IPS DF 19.7 (cell line): ENCODE results near the gene REV3L.
"Not testable (repeated sequence)": the region's sequence is repeated elsewhere in the genome, so short reads cannot be mapped to it uniquely, and the experiment has no call there.

Experiments used
- DNase-seq: peaks from one replicate; pipeline ENCODE4 v3.0.0-alpha.2; 2013; ENCODE audit warnings: low read depth, low spot score

Gene REV3L, protein sequence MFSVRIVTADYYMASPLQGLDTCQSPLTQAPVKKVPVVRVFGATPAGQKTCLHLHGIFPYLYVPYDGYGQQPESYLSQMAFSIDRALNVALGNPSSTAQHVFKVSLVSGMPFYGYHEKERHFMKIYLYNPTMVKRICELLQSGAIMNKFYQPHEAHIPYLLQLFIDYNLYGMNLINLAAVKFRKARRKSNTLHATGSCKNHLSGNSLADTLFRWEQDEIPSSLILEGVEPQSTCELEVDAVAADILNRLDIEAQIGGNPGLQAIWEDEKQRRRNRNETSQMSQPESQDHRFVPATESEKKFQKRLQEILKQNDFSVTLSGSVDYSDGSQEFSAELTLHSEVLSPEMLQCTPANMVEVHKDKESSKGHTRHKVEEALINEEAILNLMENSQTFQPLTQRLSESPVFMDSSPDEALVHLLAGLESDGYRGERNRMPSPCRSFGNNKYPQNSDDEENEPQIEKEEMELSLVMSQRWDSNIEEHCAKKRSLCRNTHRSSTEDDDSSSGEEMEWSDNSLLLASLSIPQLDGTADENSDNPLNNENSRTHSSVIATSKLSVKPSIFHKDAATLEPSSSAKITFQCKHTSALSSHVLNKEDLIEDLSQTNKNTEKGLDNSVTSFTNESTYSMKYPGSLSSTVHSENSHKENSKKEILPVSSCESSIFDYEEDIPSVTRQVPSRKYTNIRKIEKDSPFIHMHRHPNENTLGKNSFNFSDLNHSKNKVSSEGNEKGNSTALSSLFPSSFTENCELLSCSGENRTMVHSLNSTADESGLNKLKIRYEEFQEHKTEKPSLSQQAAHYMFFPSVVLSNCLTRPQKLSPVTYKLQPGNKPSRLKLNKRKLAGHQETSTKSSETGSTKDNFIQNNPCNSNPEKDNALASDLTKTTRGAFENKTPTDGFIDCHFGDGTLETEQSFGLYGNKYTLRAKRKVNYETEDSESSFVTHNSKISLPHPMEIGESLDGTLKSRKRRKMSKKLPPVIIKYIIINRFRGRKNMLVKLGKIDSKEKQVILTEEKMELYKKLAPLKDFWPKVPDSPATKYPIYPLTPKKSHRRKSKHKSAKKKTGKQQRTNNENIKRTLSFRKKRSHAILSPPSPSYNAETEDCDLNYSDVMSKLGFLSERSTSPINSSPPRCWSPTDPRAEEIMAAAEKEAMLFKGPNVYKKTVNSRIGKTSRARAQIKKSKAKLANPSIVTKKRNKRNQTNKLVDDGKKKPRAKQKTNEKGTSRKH (N-terminal part only)

DNA sequence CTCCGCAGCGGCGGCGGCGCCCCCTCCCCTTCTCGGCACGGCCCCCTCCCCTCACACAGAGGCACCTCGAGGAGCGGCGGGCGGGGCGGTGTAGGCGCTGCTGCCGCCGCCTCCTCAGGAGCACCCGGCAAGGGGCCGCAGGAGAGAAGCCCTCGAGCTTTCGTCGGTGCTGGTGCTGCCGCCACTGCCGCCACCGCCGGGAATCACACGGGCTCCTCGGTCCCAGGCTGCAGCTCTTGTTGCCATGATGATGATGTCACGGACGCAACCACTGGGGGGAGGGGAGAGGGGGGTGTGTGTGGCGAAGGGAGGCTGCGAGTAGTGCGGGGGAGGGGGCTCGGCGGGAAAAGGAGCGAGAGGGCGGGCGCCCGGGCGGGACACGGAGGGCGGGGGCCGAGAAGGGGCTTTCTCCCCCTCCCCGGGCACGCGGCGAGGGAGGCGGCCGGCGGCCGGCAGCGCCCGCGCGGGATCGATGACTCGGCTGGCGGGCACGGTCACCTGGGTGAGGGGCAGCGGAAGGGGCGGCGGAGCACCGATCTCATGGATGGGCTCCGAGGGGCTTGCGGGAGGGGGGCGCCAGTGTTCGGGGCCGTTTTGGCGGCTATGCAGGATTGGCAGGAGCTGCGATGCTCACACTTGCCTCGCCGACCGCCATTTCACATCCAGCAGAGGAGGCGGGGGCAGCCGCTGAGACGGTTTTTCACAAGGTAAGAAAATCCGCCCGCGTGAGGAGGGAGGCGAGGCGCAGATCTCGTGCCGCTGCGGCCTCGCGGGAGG, at the start of gene REV3L:
Gene REV3L (minus strand): TSS at position 260 of the 777 bp plus-strand sequence. CDS start 330 bp downstream, outside the sequence.
- peak; percentile 50 for DNase-seq

DNA sequence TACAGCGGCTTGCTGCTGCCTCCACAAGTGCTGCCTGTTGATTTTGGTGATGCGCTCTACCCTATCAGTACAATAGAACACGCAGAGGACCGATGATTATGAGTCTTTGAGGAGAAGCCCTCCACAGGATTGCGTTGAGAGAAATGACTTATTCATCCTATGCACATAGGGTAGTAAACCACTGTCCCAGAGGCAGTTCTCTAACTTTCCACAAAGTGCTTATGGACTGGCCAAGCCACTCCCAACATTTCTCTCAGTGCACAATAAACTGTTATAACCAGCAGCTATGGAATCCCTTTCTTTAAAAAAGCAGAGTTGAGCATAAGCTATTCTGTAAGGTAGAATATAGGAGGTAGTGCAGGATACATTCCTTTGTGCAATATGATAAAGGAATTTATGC, 48.2 kb upstream of the REV3L start:
- no peak for DNase-seq

DNA sequence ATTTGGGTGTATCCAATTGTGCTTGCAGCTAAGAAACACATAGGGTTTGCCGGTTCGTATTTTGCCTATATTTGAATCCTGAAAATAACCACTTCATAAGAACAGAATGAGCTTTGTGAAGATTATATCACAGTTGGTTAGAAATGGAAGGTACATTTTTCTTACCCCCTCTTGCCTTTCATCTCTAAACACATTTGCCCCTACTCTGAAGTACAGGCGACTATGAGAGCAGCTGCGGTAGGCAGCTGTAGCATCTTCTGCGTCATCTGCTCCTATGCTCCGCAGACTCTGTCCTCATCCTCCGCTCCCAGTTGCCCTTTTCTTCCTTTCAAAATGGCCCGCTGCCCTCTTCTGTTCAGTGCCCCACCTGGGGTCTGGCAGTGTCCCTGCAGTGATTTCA, 47.6 kb upstream of the REV3L start:
- no peak for DNase-seq

DNA sequence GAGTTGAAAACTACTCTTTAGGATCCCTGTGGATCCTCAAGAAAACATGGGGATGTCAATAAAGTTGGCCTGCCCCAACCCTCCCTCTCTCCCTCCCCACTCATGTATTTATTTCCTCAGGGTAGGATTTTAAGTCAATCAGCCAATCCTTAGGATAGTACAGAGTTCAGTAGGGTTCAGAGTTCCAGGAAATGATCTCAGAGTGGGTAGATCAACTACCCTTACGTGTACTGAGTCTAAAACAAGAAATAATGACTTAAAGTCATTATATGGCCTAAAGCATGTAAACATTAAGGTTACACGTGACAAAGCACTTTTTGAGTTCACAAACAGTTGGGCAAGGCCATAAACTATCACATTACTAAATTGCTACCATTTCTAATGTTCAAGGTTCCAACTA, 47.2 kb upstream of the REV3L start:
- no peak for DNase-seq

DNA sequence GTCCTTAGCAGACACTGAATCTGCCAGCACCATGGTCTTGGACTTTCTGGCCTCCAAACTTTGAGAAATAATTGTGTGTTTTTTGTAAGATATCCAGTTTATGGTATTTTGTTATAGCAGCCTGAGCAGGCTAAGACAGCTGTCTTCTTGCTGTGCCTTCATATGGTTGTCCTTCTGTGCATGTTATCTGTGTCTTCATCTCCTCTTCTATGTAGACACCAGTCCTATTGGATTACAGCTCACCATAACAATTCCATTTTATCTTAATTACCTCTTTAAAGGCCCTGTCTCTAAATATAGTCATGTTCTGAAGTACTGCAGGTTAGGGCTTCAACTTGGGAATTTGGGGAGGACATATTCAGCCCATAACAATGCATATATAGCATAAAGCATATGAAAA, 44.3 kb upstream of the REV3L start:
- DNase-seq = no peak

DNA sequence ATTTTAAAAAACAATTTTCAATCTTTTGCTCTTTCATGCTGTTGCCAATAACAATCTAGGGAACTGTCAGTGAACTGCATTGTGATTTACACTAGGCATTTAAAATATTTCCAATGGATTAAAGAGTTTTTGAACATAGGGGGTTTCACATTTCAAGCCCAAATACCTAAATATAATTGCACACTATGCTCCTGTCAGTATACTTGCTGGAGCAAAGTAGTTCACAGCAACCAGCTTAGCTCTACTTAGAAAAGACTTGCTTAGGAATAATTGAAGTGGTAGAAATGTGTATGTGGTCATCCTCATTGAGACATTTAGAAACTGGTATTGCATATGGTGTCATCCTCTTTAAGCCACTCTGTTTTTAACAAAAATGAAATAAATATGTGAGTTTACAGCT, 41.7 kb upstream of the REV3L start:
- no peak for DNase-seq

DNA sequence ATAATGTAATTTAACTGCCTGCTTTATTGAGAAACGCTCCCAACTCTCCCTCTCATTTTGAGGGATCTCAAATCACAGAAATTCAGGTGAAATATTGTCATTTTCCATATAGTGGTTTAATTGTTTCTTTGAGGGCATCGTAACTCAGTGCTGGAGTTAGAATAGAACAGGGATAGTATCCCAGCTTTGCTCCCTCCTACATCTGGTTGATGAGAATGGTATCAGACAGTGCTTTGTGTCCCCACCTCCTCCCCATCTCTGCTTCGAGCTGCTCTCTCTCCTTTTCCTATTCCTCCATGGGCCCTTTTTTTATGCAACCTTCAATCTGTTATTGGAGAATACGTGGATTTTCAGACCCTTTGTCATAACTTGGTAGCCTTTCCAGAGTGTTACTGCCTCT, 41.2 kb upstream of the REV3L start:
- DNase-seq = no peak

DNA sequence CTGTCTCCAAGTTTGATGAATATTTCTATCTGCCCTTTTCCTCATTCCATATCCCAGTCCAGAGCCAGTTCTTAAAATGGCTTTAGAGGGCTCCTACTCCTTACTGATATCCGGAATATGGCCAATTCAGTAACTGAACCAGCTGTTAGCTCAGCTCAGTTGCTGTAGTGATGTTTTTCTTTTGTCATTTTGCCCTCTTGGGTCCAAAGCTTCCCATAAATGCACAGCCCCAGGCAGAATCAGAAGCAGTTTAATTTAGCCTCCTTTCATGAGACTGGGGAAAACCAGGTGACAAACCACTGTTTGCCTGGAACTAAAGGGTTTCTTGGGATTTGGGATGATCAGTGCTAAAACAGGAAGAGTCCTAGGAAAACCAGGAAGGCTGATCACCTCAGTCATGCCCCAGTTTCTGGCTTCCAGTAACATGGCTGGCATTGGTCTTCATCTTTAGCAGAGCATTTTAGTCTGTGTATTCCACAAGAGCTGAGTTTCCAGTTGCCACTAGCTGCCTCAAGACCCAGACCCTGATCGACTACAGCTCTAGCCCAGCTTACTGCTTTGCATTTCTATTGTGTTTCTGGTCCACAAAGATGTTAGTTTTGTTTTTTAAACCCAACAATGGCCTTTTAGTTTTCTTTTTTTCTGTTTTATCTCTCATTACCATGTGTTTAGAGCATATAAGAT, 40.6 kb upstream of the REV3L start:
- DNase-seq = no peak

DNA sequence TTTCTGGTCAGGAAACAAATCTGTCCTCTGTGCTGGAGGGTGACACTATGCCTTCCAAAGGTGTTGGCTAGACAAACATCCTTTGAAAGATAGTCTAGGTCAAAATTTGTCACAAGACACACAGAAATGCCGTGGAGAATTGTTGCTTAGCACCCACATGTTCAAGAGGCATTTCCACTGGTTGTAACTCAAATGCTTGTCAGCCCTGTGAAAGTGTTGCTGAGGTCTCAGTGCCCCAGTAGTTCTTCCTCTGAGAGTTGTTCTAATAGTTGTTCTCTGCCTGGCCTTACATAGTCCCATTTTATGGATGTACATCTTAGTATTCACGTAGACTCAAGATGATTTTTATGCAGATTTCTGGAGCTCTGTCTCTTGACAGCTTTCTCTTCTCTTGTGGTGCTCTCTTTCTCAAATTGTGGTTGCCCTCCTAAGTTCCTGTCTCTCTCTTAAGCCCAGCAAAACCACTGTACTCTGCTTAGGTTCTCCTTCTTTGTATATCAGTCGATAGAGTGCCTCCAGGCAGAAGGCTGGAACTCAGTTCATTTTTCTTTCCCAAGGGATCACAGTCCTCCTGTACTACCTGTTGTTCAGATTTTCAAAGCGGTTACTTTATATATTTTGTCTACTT, 39.5 kb upstream of the REV3L start:
- DNase-seq = no peak

DNA sequence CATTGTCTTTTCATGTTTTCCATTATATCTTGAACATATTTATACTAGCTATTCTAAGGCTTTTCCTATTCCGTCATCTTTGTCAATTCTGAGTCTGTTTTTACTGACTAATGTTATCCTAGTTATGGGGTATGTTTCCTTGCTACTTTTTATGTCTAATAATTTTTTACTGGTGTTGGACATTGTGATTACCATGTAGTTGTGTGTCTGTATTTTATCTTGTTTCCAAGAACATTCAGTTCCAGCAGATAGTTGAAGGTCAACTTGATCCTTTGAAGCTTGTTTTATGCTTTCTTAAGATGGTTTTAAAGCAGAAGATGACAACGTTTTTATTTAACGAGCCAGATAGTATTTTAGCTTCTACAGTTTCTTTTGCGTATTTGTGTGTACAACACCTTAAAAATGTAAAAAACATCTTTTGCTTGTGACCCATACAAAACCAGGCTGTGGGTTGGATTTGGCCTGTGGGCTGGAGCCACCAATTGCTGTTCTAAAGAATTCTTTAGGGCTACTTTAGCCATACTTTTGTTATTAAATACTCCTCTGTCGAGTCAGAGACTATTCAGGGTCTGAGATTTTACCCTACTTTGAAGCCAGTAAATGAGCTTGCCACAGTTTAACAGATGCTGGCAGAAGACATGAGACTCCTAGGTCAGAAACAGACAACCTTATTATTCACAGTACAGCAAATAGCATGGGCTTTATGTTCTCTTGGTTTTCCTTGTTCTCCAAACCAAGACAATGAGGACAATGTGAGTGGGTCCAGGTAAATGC, 38.7 kb upstream of the REV3L start:
- DNase-seq = no peak

DNA sequence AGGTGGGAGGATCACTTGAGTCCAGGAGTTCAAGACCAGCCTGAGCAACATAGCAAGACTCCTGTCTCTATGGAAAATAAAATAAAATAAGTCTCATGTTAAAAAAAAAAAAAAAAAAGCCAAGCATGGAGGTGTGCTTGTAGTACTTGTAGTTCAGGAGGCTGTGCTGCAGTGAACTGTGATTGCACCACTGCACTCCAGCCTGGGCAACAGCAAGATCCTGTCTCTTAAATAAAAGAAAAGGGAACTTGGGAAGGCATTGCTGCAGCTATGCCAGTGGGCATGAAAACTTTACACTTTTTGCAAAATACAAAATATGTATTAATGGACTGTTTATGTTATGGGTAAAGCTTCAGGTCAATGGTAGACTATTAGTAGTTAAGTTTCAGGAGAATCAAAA, 37.5 kb upstream of the REV3L start:
- no peak for DNase-seq

DNA sequence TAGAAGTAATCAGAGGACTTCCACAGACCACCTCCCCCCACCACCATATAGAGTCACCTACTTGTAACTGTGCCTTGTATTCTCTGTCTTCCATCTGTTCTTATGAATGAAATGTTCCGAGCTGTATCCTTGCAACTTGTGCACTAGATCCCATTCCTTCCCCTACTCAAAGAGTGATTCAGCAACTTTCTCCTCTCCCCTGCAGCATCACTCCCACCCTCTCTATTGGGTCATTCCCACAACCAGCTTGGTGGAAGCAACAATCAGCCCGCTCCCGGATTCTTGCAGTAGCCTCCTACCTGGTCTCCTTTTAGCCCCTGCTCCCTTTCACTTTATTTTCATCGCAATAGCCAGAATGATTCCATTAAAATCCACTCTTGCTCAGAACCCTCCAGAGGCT, 34.9 kb upstream of the REV3L start:
- DNase-seq = no peak

DNA sequence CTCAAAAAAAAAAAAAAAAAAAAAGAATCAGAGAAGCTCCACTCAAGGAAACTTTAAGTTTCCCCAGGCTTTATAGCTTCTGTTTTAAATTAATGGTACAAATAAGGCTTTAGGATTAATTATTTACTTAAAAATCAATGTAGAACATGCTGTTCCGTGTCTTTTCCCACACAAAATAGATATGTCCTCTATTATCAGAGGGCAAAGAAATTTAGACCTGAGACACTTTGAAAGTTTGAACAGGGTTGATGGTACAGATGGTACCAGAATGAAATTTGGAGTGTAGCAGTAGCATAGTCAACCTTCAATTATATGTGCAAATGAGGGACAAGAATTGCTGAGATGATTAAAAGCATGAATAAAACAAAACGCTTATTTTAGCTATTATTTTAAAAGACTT, 32.2 kb upstream of the REV3L start:
- DNase-seq = no peak

DNA sequence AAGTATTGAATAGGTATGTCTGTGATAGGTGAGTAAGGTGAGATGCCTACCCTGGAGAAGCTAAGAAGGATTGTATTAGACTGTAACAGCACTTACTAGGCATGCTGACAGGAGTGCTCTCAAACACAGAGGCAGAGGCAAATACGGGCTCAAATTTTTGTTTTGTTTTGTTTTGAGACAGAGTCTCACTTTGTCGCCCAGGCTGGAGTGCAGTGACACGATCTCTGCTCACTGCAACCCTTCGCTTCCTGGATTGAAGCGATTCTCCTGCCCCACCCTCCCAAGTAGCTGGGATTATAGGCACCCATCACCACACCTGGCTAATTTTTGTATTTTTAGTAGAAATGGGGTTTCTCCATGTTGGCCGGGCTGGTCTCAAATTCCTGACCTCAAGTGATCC, 31.5 kb upstream of the REV3L start:
- not testable (repeated sequence) for DNase-seq

DNA sequence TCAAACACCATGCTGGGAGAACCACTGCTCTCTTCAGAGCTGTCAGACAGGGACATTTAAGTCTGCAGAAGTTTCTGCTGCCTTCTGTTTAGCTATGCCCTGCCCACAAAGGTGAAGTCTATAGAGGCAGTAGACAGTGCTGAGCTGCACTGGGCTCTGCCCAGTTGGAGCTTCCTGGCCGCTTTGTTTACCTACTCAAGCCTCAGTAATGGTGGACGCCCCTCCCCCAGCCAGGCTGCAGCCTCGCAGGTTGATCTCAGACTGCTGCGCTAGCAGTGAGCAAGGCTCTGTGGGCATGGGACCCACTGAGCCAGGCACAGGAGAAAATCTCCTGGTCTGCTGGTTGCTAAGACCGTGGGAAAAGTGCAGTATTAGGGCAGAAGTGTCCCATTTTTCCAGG, 24.2 kb upstream of the REV3L start:
- not testable (repeated sequence) for DNase-seq

DNA sequence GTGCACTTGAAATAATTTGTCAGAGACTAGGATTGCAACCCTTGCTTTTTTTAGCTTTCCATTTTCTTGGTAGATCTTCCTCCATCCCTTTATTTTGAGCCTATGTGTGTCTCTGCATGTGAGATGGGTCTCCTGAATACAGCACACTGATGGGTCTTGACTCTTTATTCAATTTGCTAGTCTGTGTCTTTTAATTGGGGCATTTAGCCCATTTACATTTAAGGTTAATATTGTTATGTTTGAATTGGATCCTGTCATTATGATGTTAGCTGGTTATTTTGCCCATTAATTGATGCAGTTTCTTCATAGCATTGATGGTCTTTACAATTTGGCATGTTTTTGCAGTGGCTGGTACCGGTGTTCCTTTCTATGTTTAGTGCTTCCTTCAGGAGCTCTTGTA, 22.5 kb upstream of the REV3L start:
- DNase-seq = not testable (repeated sequence)

DNA sequence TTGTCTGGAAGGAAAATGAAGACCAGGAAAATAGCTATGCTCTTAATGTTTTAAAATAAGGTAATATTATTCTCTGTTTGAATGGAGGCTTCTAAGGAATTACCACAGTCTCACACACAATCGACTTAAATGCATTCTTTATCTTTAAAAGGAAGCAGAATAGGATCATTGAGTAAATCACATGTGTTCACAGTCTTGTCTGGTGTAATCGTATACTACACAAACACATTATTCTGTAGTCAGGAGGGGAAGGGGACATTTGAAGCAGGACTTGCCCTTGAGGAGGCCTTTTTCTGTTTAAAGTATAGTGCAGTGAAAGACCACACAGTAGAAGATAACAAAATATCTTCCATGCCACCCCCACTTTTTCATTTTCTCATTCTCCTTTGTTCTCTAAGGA, 20.6 kb upstream of the REV3L start:
- DNase-seq = no peak

DNA sequence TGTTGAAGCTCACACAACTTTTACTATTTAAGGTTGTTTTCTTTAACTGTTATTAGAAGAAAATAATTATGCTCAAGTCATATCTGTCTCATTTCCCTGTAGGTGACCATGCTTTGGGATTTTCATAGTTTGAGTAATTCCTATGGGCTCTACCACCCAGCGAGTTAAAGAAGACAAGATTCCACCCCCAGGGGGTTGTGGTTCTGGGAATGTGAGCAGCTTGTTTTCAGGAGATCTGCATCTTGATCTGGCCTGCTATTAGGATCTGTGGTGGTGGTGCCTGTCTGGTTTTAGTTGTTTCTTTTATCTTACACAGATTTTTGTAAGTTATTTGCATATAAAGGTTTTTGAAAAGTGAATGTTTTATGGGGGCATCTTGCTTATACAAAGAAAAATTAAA, 20.2 kb upstream of the REV3L start:
- no peak for DNase-seq

DNA sequence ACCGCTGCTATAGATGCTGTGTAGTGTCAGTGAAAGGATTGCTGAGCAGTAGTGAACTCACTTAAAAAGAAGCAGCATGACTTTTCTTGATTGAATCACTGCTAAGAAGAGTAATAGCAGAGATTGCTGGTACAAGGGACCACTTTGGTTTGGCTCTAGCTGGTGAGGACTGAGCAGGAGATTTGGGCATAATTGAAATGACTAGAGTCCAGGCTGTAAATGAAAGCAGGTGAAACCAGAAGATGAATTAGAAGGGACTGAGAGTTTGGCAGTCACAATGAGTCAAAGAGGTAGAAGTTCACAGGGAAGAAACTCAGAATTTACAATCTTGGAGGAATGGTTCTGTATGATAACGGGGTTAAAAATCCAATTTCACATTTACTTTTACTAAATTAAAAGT, 19.1 kb upstream of the REV3L start:
- DNase-seq = no peak
